C1 segment of cervical spinal cord (tissue), 14 donors: ENCODE measurements around the gene ADRB2.
"Not testable (repeated sequence)": the region's sequence is repeated elsewhere in the genome, so short reads cannot be mapped to it uniquely, and the experiment has no call there.

Source experiments
- DNase-seq, 14 donors: peaks; one replicate each; lab custom pipeline; 2025; lab: John Stamatoyannopoulos, UW

Gene ADRB2

GRCh38 chr5:148855249-148856008, 29.0 kb downstream of the ADRB2 start:
- no peak for DNase-seq

GRCh38 chr5:148856009-148856367, 29.6 kb downstream of the ADRB2 start:
- no peak for DNase-seq

- DNase-seq: no peak
These were observed 30.0 kb downstream of the ADRB2 start for GRCh38 chr5:148856424-148856823.

GRCh38 chr5:148857474-148857873, 31.1 kb downstream of the ADRB2 start:
- no peak for DNase-seq

DNA sequence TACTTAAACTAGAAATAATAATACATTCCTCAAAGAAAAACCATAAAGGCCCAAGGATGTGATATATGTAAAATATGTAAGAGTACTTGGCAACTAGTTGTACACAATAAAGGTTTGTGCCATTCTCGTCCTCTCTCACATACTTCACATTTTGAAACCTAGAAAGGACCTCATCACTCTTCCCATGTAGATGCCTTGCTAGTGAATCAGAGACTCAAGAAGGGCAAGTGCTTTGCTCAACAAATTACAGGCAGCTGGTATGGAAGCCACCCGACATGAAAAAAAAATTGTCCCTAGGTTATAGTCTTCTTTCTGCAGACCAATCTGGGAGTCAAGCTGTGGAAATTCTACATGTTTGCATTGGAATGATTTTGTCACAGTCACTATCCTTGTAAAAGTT, 31.7 kb downstream of the ADRB2 start:
- DNase-seq: no peak

- no peak for DNase-seq
These were observed 32.1 kb downstream of the ADRB2 start for GRCh38 chr5:148858547-148858946.

DNA sequence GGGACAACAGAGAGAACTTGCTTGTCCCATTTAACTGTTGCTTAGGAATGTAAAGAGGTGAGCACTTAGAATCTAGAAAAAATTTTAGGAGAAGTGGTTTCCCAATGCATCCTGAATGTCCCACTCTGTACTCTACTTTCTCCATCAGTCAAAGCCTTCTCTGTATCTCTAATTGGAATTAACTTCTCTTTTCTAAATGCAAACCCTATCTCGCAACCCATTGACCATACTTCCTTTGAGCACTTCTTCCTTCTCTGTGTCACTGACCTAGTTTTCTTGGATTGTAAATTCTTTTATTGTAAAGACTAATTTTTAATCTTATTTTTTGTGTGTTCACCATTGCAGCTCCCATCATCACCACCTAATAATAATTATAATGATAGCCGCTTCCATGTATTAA, 33.3 kb downstream of the ADRB2 start:
- no peak for DNase-seq

DNA sequence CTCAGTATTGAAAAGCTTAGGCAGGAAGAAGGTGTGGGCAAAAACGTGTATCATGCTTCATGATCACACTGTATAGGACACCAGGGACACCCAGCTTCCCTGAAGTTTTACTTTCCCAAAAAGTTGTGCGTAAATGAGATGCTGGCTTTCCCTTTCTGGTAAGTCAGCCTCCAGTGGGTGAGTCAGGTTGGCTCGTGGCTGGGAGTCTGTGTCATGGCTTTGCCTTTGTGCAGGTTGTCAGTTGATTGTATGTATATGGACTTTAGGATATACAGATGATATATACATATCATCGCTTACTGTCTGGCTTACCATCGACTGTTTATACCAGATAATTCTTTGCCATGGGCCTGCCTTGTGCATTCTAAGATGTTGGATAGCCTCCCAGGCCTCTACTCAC, 34.2 kb downstream of the ADRB2 start:
- DNase-seq: peak in 1 of 14 donors; percentile 20

DNA sequence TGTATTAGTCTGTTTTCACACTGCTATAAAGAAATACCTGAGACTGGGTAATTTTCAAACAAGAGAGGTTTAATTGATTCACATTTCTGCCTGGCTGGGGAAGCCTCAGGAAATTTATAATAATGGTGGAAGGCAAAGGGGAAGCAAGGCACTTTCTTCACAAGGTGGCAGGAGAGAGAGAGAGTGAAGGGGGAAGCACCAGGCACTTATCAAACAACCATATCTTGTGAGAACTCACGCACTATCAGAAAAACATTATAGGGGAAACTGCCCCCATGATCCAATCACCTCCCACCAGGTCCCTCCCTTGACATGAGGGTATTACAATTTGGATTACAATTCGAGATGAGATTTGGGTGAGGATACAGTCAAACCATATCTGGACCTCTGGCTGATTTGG, 34.7 kb downstream of the ADRB2 start:
- DNase-seq: no peak

DNA sequence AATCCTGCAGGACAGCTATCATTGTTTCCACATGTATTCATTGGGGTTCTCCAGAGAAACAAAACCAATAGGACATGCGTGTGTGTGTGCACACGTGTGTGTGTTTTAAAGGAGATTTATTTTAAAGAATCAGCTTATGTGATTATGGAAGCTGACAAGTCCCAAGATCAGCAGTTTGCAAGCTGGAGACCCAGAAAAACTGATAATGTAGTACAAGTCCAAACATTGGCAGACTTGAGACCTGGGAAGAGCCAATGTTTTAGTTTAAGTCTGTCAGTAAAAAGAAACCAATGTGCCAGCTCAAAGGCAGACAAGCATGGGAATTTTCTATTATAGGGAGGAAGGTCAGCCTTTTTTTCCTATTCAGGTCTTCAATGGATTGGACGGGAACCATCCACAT, 35.3 kb downstream of the ADRB2 start:
- DNase-seq: no peak

GRCh38 chr5:148864113-148864841, 37.9 kb downstream of the ADRB2 start:
- DNase-seq: no peak

DNA sequence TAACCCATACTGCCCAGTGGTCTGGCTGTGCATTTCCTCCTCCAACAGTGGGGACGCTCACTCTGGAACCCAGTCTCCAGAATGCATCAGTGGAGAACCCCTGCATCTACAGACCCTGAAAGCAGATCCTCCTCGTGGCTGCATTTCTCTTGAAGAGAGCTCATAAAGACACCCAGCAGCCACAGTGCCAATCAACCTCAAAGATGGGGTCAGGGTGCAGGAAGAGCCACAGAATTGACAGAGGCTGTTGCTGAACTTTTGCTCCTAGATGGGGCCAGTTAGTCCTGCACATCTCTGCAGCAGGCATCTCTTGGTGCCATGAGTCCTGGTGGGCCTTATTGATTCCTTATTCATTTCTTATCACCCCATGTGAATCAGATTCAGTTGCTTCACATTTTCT, 39.6 kb downstream of the ADRB2 start:
- no peak for DNase-seq

- no peak for DNase-seq
These were observed 46.7 kb downstream of the ADRB2 start for GRCh38 chr5:148873120-148873519.

- DNase-seq: no peak
These were observed 47.5 kb downstream of the ADRB2 start for GRCh38 chr5:148873690-148874485.

DNA sequence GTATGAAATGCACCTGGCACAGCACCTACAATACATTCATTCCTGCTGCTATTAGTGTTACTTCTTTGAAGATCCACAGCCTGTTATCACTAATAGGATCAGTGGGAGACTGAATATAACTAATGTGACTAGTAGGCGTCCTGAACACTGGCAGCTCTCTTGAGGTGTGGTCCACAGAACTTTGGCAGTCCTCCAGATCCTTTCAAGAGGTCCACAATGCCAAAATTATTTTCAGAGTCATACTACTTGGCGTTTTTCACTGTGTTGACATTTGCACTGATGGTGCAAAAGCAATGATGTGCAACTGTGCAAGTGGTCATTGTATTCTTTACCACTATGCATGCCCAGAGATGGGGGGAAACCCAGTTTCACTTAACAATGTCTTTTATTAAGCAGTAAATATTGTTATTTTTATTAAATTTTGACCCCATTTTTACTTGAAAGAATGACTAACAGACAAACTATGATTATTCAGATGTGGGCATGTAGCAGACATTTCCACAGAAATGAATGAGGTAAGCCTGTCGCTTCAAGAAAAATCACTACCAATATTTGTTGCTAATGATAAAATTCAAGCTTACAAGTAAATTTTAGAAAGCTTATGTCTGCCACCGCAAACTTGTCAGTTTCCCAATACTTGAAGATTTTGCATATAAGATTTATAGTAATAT, 48.9 kb downstream of the ADRB2 start:
- DNase-seq: no peak

DNA sequence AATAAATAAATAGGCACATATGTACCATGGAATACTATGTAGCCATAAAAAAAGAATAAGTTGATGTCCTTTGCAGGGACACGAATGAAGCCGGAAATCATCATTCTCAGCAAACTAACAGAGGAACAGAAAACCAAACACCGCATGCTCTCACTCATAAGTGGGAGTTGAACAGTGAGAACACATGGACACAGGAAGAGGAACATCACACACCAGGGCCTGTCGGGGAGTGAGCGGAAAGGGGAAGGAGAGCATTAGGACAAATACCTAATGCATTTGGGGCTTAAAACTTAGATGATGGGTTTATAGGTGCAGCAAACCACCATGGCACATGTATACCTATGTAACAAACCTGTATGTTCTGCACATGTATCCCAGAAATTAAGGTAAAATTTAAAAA, 51.0 kb downstream of the ADRB2 start:
- not testable (repeated sequence) for DNase-seq
